Neuron (in vitro differentiated cells): ENCODE results near the gene SLC6A18.

ENCODE experiments used
- H2AFZ ChIP-seq: one replicate; pipeline ENCODE4 v1.6.1; 2013; ENCODE audit warnings: low read depth, mild to moderate bottlenecking, inconsistent platforms, low read length, moderate library complexity
- H3K27me3 ChIP-seq: one replicate; pipeline ENCODE4 v1.6.1; 2013; ENCODE audit warnings: low read length; ENCODE audit not compliant: insufficient read depth
- H3K36me3 ChIP-seq: one replicate; pipeline ENCODE4 v1.6.1; 2013; ENCODE audit warnings: low read length; ENCODE audit not compliant: insufficient read depth
- H3K4me1 ChIP-seq: one replicate; pipeline ENCODE4 v1.6.1; 2013; ENCODE audit warnings: low read length; ENCODE audit not compliant: insufficient read depth
- H3K4me3 ChIP-seq: 2 replicates; pipeline ENCODE4 v1.5.1; 2013; ENCODE audit warnings: mild to moderate bottlenecking, low read length, moderate library complexity
- H3K9me3 ChIP-seq: one replicate; pipeline ENCODE4 v1.6.1; 2013; ENCODE audit warnings: low read length

Gene SLC6A18

DNA sequence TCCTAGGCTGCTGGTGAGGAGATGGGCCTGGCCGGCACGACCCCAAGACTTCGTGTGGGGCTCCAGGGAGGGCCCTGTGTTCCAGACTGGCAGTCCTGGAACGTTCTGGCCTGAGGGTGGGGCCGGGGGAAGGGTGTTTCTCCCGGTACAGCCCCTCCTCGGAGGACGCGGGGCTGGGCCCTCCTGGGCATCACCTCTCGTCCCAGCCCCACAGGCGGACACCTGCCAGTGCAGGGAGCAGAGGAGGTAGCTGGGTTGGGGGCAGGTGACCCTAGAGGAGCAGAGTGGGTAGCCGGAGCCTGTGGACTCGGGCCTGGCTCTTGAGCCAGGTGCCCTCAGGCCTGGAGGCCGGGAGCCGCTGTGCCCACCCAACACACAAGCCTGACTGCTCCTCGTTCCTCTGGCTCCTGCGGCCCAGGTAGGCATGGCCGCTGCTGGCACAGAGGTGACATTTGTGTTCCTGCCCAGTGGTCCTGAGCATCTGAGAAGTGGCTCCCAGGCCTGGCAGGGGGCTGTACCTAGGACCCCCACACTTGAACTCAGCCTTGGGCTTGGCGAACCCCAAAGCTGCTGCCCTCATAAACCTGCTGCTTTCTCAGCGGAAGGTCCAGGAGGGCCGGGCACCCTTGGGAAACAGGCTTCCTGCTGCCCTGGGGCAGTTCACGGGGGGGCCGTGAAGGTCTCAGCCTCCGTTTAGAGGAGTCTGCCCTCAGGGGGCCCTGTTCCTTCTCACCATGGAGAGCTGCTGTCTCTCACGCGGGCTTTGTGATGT lies 23.0 kb upstream of the SLC6A18 start:
- peaks cover 32% of the 10 kb centered on the region for H3K27me3 ChIP-seq
- no peaks in the 10 kb centered on the region for H3K36me3 ChIP-seq
- peaks cover 3% of the 10 kb centered on the region for H3K9me3 ChIP-seq
- no peaks in the 10 kb centered on the region for H3K4me1 ChIP-seq
- no peak overlapping the region for H3K4me3 ChIP-seq
- no peak overlapping the region for H2AFZ ChIP-seq

GRCh38 chr5:1202798-1203185 lies 22.4 kb upstream of the SLC6A18 start:
- H3K4me1 ChIP-seq, result no peaks in the 10 kb centered on the region
- H3K27me3 ChIP-seq, result peaks cover 37% of the 10 kb centered on the region
- H2AFZ ChIP-seq, result no peak overlapping the region
- H3K4me3 ChIP-seq, result no peak overlapping the region
- H3K9me3 ChIP-seq, result peaks cover 3% of the 10 kb centered on the region
- H3K36me3 ChIP-seq, result no peaks in the 10 kb centered on the region

GRCh38 chr5:1203311-1203967 lies 21.7 kb upstream of the SLC6A18 start:
- no peaks in the 10 kb centered on the region for H3K9me3 ChIP-seq
- H3K36me3 ChIP-seq, result no peaks in the 10 kb centered on the region
- H2AFZ ChIP-seq, result no peak overlapping the region
- H3K4me3 ChIP-seq, result no peak overlapping the region
- no peaks in the 10 kb centered on the region for H3K4me1 ChIP-seq
- peaks cover 42% of the 10 kb centered on the region for H3K27me3 ChIP-seq

DNA sequence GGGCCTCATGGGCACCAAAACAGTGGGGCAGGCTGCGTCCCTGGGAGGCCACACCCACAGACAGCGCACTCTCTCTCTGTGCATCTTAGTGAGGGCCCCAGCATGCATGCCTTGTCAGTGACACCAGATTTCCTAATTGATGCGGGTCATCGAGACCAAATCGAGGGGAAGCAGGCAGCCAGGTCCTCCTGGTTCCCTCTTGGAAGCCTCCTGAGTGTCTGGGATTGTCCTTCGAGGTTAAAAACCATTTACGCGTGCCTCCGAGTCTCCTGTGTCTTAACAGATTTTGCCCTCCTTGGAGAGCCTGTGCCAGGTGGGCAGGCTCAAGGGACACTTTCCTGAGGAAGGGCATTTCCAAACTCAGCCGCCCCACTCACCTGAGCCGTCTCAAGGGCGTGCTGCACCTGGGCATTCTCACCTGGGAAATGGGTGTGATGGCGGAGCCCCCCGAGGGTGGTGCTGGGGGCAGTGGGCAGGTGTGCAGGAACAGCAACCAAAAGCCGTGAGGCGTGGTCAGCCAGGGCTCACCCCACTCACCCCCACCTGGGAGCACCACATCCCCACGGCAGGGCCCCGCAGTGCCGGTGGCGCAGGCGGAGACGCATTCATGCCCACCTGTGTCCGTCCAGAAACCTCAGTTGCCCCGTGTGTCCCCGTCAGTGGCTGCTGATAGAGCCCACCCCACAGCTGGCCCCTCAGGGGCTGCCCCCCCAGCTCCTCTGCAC lies 21.1 kb upstream of the SLC6A18 start:
- Histone ChIP-seq H3K27me3 (peaks cover 46% of the 10 kb centered on the region), H2AFZ (no peak overlapping the region), H3K9me3 (no peaks in the 10 kb centered on the region), H3K4me3 (no peak overlapping the region), H3K4me1 (no peaks in the 10 kb centered on the region), H3K36me3 (no peaks in the 10 kb centered on the region)

- no peaks in the 10 kb centered on the region for H3K36me3 ChIP-seq
- H2AFZ ChIP-seq, result no peak overlapping the region
- H3K4me3 ChIP-seq, result no peak overlapping the region
- peaks cover 48% of the 10 kb centered on the region for H3K27me3 ChIP-seq
- H3K4me1 ChIP-seq, result no peaks in the 10 kb centered on the region
- H3K9me3 ChIP-seq, result no peaks in the 10 kb centered on the region
Measured at GRCh38 chr5:1204693-1205242, 20.4 kb upstream of the SLC6A18 start.

DNA sequence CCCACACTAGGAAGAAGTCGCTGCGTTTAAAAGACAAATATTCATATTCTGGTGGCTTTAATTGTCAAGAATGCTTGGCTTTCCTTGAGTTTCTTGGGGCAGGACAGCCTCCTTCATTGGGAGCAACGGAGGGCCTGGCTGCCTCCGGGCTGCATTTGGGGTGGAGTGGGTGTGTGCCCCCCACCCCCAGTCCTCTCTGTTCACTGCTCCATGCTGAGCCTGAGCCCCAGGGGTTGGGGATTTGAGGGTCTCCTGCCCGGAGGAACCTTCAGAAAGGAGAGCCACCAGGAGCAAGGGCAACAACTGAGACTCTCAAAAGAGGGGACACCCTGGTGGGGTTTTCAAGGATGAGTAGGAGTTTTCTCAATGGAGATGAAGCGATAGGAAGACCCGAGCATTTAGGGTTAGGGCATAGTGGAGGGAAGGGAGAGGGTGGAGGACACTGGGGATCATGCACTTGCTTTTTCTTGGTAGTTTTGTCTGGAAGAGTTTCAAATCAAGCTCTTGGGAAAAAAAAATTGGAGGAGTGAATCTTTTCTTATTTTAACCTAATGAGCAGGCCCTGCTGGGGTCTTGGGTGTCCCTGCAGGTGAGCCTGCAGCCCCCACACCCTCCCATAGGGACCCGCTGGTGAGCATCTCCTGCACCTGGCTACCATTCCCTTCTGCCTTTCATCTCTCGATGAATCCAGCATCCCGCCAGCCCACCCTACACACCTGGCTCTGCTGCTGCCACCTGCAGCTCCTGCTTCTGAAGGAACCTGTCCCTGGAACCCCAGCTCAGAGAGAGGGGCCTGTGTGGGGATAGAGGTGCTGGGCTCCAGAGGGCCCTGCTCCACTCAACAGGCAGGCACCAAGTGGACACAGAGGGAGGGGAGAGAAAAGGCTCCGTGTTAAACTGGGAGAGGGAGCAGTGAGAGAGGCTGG lies 19.7 kb upstream of the SLC6A18 start:
- H3K27me3 ChIP-seq, result peaks cover 53% of the 10 kb centered on the region
- no peaks in the 10 kb centered on the region for H3K36me3 ChIP-seq
- no peak overlapping the region for H2AFZ ChIP-seq
- H3K4me1 ChIP-seq, result no peaks in the 10 kb centered on the region
- no peaks in the 10 kb centered on the region for H3K9me3 ChIP-seq
- no peak overlapping the region for H3K4me3 ChIP-seq

GRCh38 chr5:1206521-1207412 lies 18.4 kb upstream of the SLC6A18 start:
- no peak overlapping the region for H3K4me3 ChIP-seq
- no peaks in the 10 kb centered on the region for H3K9me3 ChIP-seq
- no peaks in the 10 kb centered on the region for H3K4me1 ChIP-seq
- H3K36me3 ChIP-seq, result no peaks in the 10 kb centered on the region
- H3K27me3 ChIP-seq, result peaks cover 53% of the 10 kb centered on the region
- no peak overlapping the region for H2AFZ ChIP-seq

GRCh38 chr5:1207555-1207954 lies 17.6 kb upstream of the SLC6A18 start:
- no peak overlapping the region for H3K4me3 ChIP-seq
- no peaks in the 10 kb centered on the region for H3K9me3 ChIP-seq
- H3K27me3 ChIP-seq, result peaks cover 50% of the 10 kb centered on the region
- H2AFZ ChIP-seq, result no peak overlapping the region
- H3K4me1 ChIP-seq, result no peaks in the 10 kb centered on the region
- no peaks in the 10 kb centered on the region for H3K36me3 ChIP-seq

DNA sequence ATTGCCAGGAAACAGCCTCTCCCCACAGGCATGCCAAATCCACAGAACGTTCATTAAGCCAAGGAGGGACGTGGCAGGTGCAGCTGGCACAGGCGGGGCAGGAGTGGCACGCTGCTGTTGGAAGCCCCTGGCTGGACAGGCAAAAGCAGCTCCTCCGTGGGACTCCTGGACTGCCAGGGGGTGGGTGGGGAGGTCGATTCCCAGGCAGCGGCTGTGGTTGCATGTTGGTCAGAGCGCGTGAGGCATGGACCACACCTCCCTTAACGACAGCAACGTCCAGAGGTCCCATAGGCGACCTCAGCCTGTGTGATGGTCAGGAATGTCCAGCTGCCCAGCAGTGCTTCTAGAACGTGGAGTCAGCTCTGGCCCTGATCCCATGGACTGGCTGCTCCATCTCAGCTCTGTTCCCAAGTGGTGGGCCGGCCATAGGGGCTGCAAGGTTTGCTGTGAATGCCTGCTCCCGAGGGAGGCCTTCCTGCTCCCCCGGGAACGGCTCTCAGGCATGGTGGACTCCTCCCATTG lies 16.9 kb upstream of the SLC6A18 start:
- Histone ChIP-seq H3K4me3 (no peak overlapping the region), H3K36me3 (no peaks in the 10 kb centered on the region), H2AFZ (no peak overlapping the region), H3K9me3 (no peaks in the 10 kb centered on the region), H3K27me3 (peaks cover 50% of the 10 kb centered on the region), H3K4me1 (no peaks in the 10 kb centered on the region)

DNA sequence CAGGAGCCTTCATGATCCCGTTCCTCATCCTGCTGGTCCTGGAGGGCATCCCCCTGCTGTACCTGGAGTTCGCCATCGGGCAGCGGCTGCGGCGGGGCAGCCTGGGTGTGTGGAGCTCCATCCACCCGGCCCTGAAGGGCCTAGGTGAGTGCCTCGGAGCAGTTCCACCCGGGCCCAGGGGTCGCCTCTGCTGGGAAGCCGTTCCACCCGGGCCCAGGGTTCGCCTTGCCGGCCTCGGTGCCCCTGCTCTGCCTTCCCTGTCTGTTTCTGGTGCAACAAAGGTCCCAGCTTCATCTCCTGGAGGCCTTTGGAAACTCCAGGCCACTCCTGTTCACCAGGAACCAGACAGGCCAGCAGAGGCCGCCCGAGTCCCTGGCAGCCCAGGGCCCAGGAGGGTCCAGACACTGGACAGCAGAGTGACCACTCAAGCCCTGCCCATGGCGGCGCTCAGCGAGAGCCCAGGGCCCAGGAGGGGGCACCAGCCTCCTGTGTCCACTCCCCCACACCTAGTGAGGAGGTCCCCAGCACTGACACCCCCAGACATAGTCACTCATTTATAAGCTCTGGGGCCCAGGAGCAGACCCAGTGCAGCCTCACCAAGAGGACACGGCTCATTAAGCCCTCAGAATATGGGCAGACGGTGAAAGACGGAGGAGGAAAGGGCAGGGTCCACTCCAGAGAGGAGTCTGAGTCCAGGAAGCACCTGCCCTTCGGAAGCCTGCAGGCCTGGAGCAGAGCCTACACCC lies 16.3 kb upstream of the SLC6A18 start:
- Histone ChIP-seq H2AFZ (no peak overlapping the region), H3K36me3 (no peaks in the 10 kb centered on the region), H3K9me3 (no peaks in the 10 kb centered on the region), H3K4me3 (no peak overlapping the region), H3K4me1 (no peaks in the 10 kb centered on the region), H3K27me3 (peaks cover 50% of the 10 kb centered on the region)

- H3K36me3 ChIP-seq, result no peaks in the 10 kb centered on the region
- no peaks in the 10 kb centered on the region for H3K4me1 ChIP-seq
Measured at GRCh38 chr5:1209489-1209852, 15.7 kb upstream of the SLC6A18 start.

More at GRCh38 chr5:1209489-1209852, 15.7 kb upstream of the SLC6A18 start:
- Histone ChIP-seq H3K9me3 (no peaks in the 10 kb centered on the region), H2AFZ (no peak overlapping the region), H3K27me3 (peaks cover 46% of the 10 kb centered on the region), H3K4me3 (no peak overlapping the region)
